ENCODE measurements around the gene ATP8A2.

DNA sequence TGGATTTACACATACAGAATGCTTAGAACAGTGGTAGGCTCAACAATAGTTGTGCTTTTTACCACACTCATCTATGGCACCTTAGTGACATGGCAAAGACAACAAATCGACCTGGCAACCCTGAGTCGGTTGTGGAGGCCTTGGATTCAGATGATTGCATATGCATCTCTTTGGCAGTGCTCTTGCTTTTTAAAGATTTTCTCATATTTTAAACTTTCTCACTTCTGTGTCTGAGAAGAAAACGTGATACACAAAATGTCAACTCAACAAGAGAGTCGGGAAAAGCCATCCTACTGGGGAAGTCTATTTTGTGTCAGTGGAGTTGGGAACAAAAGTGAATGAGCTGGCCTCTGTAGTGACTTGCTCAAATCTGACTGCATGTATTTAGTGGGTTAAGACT, 85.8 kb downstream of the ATP8A2 start:
- TF ChIP-seq POLR2AphosphoS5 (IDR thresholded peaks at IDR 0.05; ENCODE audit: low read depth, low read length) (no peak), TAF1 (IDR thresholded peaks at IDR 0.05; ENCODE audit: borderline replicate concordance, insufficient read depth, low read length) (no peak), SIN3A (IDR thresholded peaks at IDR 0.05; ENCODE audit: borderline replicate concordance, insufficient read depth, low read length) (no peak), FOXP2 (optimal IDR thresholded peaks at IDR 0.05; ENCODE audit: borderline replicate concordance, extremely low read depth, extremely low read length, insufficient read depth) (no peak)

Data from PFSK-1 (cell line).